GM21515 (cell line): ENCODE results near the gene IL1RN.

Experiments
- ATAC-seq: cut with Tn5 transposase; IDR thresholded peaks from one replicate; pipeline ENCODE4 v1.9.1; 2021; ENCODE audit not compliant: unreplicated experiment

IL1RN gene

GRCh38 chr2:113155331-113155730 lies 27.9 kb downstream of the IL1RN start:
- ATAC-seq: no peak

GRCh38 chr2:113156278-113157117 lies 29.1 kb downstream of the IL1RN start:
- ATAC-seq: no peak

GRCh38 chr2:113157118-113157896 lies 29.9 kb downstream of the IL1RN start:
- peak; percentile 69 for ATAC-seq

GRCh38 chr2:113157897-113158753 lies 30.7 kb downstream of the IL1RN start:
- ATAC-seq: no peak

GRCh38 chr2:113158884-113159553 lies 31.6 kb downstream of the IL1RN start:
- ATAC-seq: no peak

GRCh38 chr2:113160248-113160647 lies 32.9 kb downstream of the IL1RN start:
- ATAC-seq: no peak

GRCh38 chr2:113160962-113161361 lies 33.6 kb downstream of the IL1RN start:
- no peak for ATAC-seq

- no peak for ATAC-seq
Measured at GRCh38 chr2:113162173-113162572, 34.8 kb downstream of the IL1RN start.

- ATAC-seq: no peak
Measured at GRCh38 chr2:113162869-113163268, 35.5 kb downstream of the IL1RN start.

GRCh38 chr2:113164215-113164929 lies 37.0 kb downstream of the IL1RN start:
- ATAC-seq: no peak

GRCh38 chr2:113164930-113165585 lies 37.7 kb downstream of the IL1RN start:
- ATAC-seq: no peak

GRCh38 chr2:113166187-113166645 lies 38.8 kb downstream of the IL1RN start:
- no peak for ATAC-seq

GRCh38 chr2:113167115-113167932 lies 39.9 kb downstream of the IL1RN start:
- no peak for ATAC-seq

- ATAC-seq: no peak
Measured at GRCh38 chr2:113167962-113168340, 40.6 kb downstream of the IL1RN start.

GRCh38 chr2:113169002-113169530 lies 41.7 kb downstream of the IL1RN start:
- ATAC-seq: no peak

- no peak for ATAC-seq
Measured at GRCh38 chr2:113169586-113169985, 42.2 kb downstream of the IL1RN start.

GRCh38 chr2:113171334-113172075 lies 44.1 kb downstream of the IL1RN start:
- no peak for ATAC-seq
